HEK293 (cell line): ENCODE data around the gene INSIG2.
A peak's percentile ranks its signal among the peaks of the same experiment; 100 is the strongest.

Experiments
- CTCF ChIA-PET: fragments of 350-600 bp; formaldehyde crosslinking; extraction: SDS; loops from one replicate; lab custom pipeline; 2021; ENCODE audit warnings: antibody characterized with exemption; lab: Yijun Ruan, JAX
- POLR2A ChIA-PET: fragments of 300-600 bp; formaldehyde crosslinking; extraction: SDS; loops from one replicate; lab custom pipeline; 2020; ENCODE audit warnings: antibody characterized with exemption, inconsistent platforms; lab: Yijun Ruan, JAX
- H3K27ac ChIP-seq: fragments of 200-500 bp; sonication (Bioruptor generic); 2 replicates; pipeline ENCODE4 v1.5.1; 2014; ENCODE audit warnings: low read depth, low read length, control low read depth, inconsistent platforms; ENCODE audit errors: extremely low read depth
- H3K36me3 ChIP-seq, 2 experiments: fragments of 200-500 bp in 1 of 2; sonication (Bioruptor generic) in 1 of 2; 1 replicate in 1 of 2; 2 replicates in 1 of 2; pipeline ENCODE4 v1.5.1; 2014 to 2017; ENCODE audit warnings: inconsistent platforms in 2 of 2, low read length in 2 of 2; ENCODE audit not compliant: control insufficient read depth in 2 of 2, insufficient read depth in 1 of 2
- H3K4me1 ChIP-seq: fragments of 200-500 bp; sonication (Bioruptor generic); 2 replicates; pipeline ENCODE4 v1.5.1; 2014; ENCODE audit warnings: mild to moderate bottlenecking, low read length, inconsistent platforms; ENCODE audit not compliant: control insufficient read depth, insufficient read depth
- H3K4me3 ChIP-seq: 2 replicates; pipeline ENCODE4 v1.5.1; 2011; ENCODE audit warnings: low read depth, mild to moderate bottlenecking, control low read depth, low read length, moderate library complexity
- H3K9me3 ChIP-seq: fragments of 200-500 bp; sonication (Bioruptor generic); 2 replicates; pipeline ENCODE4 v1.5.1; 2014; ENCODE audit warnings: low read depth, low read length, inconsistent platforms; ENCODE audit not compliant: control insufficient read depth, insufficient read depth
- FEZF1 ChIP-seq: fragments of 450-650 bp; formaldehyde crosslinking; IDR thresholded peaks from 2 replicates; pipeline ENCODE4 v1.5.1; 2016; ENCODE audit warnings: missing biosample characterization, missing genetic modification characterization
- PATZ1 ChIP-seq: fragments of 450-650 bp; formaldehyde crosslinking; IDR thresholded peaks from 2 replicates; pipeline ENCODE4 v1.5.1; 2016; ENCODE audit warnings: missing biosample characterization, missing genetic modification characterization
- PRDM10 ChIP-seq: fragments of 450-650 bp; formaldehyde crosslinking; IDR thresholded peaks from 2 replicates; pipeline ENCODE4 v1.5.1; 2016; ENCODE audit warnings: missing biosample characterization, missing genetic modification characterization
- ZNF16 ChIP-seq: fragments of 450-650 bp; formaldehyde crosslinking; IDR thresholded peaks from 2 replicates; pipeline ENCODE4 v1.5.1; 2016; ENCODE audit warnings: low read depth, missing biosample characterization, missing genetic modification characterization
- ZNF24 ChIP-seq: fragments of 450-650 bp; formaldehyde crosslinking; IDR thresholded peaks from 2 replicates; pipeline ENCODE4 v1.5.1; 2016; ENCODE audit warnings: missing biosample characterization, missing genetic modification characterization
- ZNF292 ChIP-seq: fragments of 450-650 bp; formaldehyde crosslinking; IDR thresholded peaks from 2 replicates; pipeline ENCODE4 v1.5.1; 2016; ENCODE audit warnings: low read depth, missing biosample characterization, missing genetic modification characterization, borderline replicate concordance
- ZNF510 ChIP-seq: fragments of 450-650 bp; formaldehyde crosslinking; IDR thresholded peaks from 2 replicates; pipeline ENCODE4 v1.5.1; 2018; ENCODE audit warnings: mild to moderate bottlenecking, missing genetic modification characterization, missing biosample characterization; ENCODE audit not compliant: insufficient replicate concordance
- ZNF585B ChIP-seq: fragments of 450-650 bp; formaldehyde crosslinking; IDR thresholded peaks from 2 replicates; pipeline ENCODE4 v1.5.1; 2016; ENCODE audit warnings: missing biosample characterization, missing genetic modification characterization
- ZNF704 ChIP-seq: fragments of 450-650 bp; formaldehyde crosslinking; IDR thresholded peaks from 2 replicates; pipeline ENCODE4 v1.5.1; 2016; ENCODE audit warnings: missing biosample characterization, missing genetic modification characterization
- ZNF776 ChIP-seq: fragments of 450-650 bp; formaldehyde crosslinking; IDR thresholded peaks from 2 replicates; pipeline ENCODE4 v1.5.0; 2017; ENCODE audit warnings: missing biosample characterization, missing genetic modification characterization, borderline replicate concordance

INSIG2 gene

GRCh38 chr2:118061135-118061955, 26.9 kb upstream of the INSIG2 start (continued):
- TF ChIP-seq PRDM10 (tag by site-specific recombination) = peak; percentile 41
- 0 out of 2 replicates have a peak, but pooled peaks have one; percentile 20 for TF ChIP-seq PATZ1 (tag by site-specific recombination)
- no peak for TF ChIP-seq ZNF510 (tag by site-specific recombination)
- TF ChIP-seq ZNF585B = no peak
- no peak for TF ChIP-seq ZNF292
- TF ChIP-seq, all 188 proteins: peak for 5

GRCh38 chr2:118062048-118062447, 26.2 kb upstream of the INSIG2 start:
- H3K4me1 ChIP-seq = peaks cover 13% of the 10 kb centered on the region; the same call in 1 of the 2 replicates
- H3K36me3 ChIP-seq = no peaks in the 10 kb centered on the region
- no peak overlapping the region for H3K4me3 ChIP-seq
- H3K9me3 ChIP-seq = no peaks in the 10 kb centered on the region
- TF ChIP-seq FEZF1 (peak; percentile 24; the same call in 1 of the 2 replicates), ZNF704 (tag by site-specific recombination) (no peak)
- CTCF ChIA-PET = interaction anchor here (0.5 to 5.1 kb wide), 14 partner anchors 8 to 160 kb away, joined by 3 to 77 read pairs (median 4); no protein-coding TSS in a partner anchor
- POLR2A ChIA-PET = interaction anchor here (0.7 to 0.9 kb wide), 2 partner anchors 12 to 27 kb away, joined by 3 to 5 read pairs; partner anchors contain the start of gene INSIG2
- H3K27ac ChIP-seq = no peak overlapping the region

- no peak overlapping the region for H3K4me3 ChIP-seq
- no peak overlapping the region for H3K27ac ChIP-seq
- ChIA-PET POLR2A (interaction anchor here (0.7 kb wide), 1 partner anchor 12 kb away, joined by 3 read pairs; no protein-coding TSS in a partner anchor), CTCF (interaction anchor here (0.5 to 5.1 kb wide), 11 partner anchors 8 to 124 kb away, joined by 3 to 77 read pairs (median 5); no protein-coding TSS in a partner anchor)
- H3K4me1 ChIP-seq = peaks cover 13% of the 10 kb centered on the region; the same call in 1 of the 2 replicates
- H3K9me3 ChIP-seq = no peaks in the 10 kb centered on the region
- no peaks in the 10 kb centered on the region for H3K36me3 ChIP-seq
- TF ChIP-seq ZNF776 (tag by site-specific recombination) (no peak), ZNF24 (tag by site-specific recombination) (no peak), ZNF16 (tag by site-specific recombination) (no peak)
Observed at GRCh38 chr2:118062669-118063068, 25.6 kb upstream of the INSIG2 start.
